OCI-LY1 (cell line): ENCODE data around the gene HSPA8.
"Not testable (repeated sequence)": the region's sequence is repeated elsewhere in the genome, so short reads cannot be mapped to it uniquely, and the experiment has no call there.

Experiments
- H2AFZ ChIP-seq: fragments of 200-600 bp; sonication (generic), shearing (Covaris generic); 2 replicates; pipeline ENCODE4 v1.6.0; 2014; ENCODE audit warnings: antibody characterized with exemption, mild to moderate bottlenecking, low read length
- H3F3A ChIP-seq: fragments of 200-600 bp; sonication (generic), shearing (Covaris generic); 2 replicates; pipeline ENCODE4 v1.6.0; 2014; ENCODE audit warnings: mild to moderate bottlenecking, antibody characterized with exemption, low read length, moderate library complexity; ENCODE audit not compliant: insufficient read depth
- H3K27ac ChIP-seq: fragments of 200-600 bp; sonication (generic); 2 replicates; pipeline ENCODE4 v1.5.1; 2014; ENCODE audit warnings: low read length, mixed run types, mild to moderate bottlenecking, low read depth; ENCODE audit not compliant: poor library complexity, severe bottlenecking
- H3K27me3 ChIP-seq: fragments of 200-600 bp; sonication (generic); 2 replicates; pipeline ENCODE4 v1.6.0; 2014; ENCODE audit warnings: antibody characterized with exemption, mild to moderate bottlenecking, low read length, moderate library complexity; ENCODE audit not compliant: insufficient read depth
- H3K36me3 ChIP-seq: fragments of 200-600 bp; sonication (generic); 2 replicates; pipeline ENCODE4 v1.6.1; 2014; ENCODE audit warnings: mild to moderate bottlenecking, antibody characterized with exemption, low read length, moderate library complexity, mixed read lengths; ENCODE audit not compliant: insufficient read depth
- H3K4me1 ChIP-seq: fragments of 200-600 bp; sonication (generic); 2 replicates; pipeline ENCODE4 v1.5.1; 2014; ENCODE audit warnings: mild to moderate bottlenecking, low read length, moderate library complexity; ENCODE audit not compliant: insufficient read depth, severe bottlenecking
- H3K4me2 ChIP-seq: fragments of 200-600 bp; sonication (generic), shearing (Covaris generic); 2 replicates; pipeline ENCODE4 v1.6.1; 2014; ENCODE audit warnings: low read length
- H3K4me3 ChIP-seq: fragments of 200-600 bp; sonication (generic); 2 replicates; pipeline ENCODE4 v1.5.1; 2014; ENCODE audit warnings: low read length, low read depth, mild to moderate bottlenecking, mixed read lengths; ENCODE audit not compliant: poor library complexity, severe bottlenecking
- H3K79me2 ChIP-seq: fragments of 200-600 bp; shearing (Covaris generic); 2 replicates; pipeline ENCODE4 v1.6.1; 2016; ENCODE audit warnings: mixed run types, low read length, mixed read lengths; ENCODE audit not compliant: insufficient read depth
- H3K9ac ChIP-seq: fragments of 200-600 bp; sonication (generic), shearing (Covaris generic); 2 replicates; pipeline ENCODE4 v1.6.1; 2014; ENCODE audit warnings: mild to moderate bottlenecking, low read length, mixed read lengths
- H3K9me2 ChIP-seq: fragments of 200-600 bp; sonication (generic), shearing (Covaris generic); 2 replicates; pipeline ENCODE4 v1.6.1; 2014; ENCODE audit warnings: low read depth, mild to moderate bottlenecking, low read length, mixed read lengths
- H3K9me3 ChIP-seq: fragments of 200-600 bp; shearing (Covaris generic); 2 replicates; pipeline ENCODE4 v1.6.1; 2014; ENCODE audit warnings: low read length, mixed read lengths
- H4K20me1 ChIP-seq: fragments of 200-600 bp; sonication (generic), shearing (Covaris generic); 2 replicates; pipeline ENCODE4 v1.6.0; 2016; ENCODE audit warnings: mild to moderate bottlenecking, low read length; ENCODE audit not compliant: insufficient read depth
- CTCF ChIP-seq: fragments of 200-600 bp; sonication (generic), shearing (Covaris generic); IDR thresholded peaks from 2 replicates; pipeline ENCODE4 v1.5.1; 2017; ENCODE audit warnings: mild to moderate bottlenecking, antibody characterized with exemption, low read length, moderate library complexity, mixed read lengths
- EZH2 ChIP-seq: fragments of 200-600 bp; sonication (generic), shearing (Covaris generic); IDR thresholded peaks from 2 replicates; pipeline ENCODE4 v1.8.0; 2017; ENCODE audit warnings: borderline replicate concordance, mixed run types, mild to moderate bottlenecking, antibody characterized with exemption, low read length, moderate library complexity, mixed read lengths

The HSPA8 gene

GRCh38 chr11:123091506-123091905 is 29.6 kb upstream of the HSPA8 start:
- Histone ChIP-seq H3F3A (no peaks in the 10 kb centered on the region), H3K9me3 (no peaks in the 10 kb centered on the region), H3K4me3 (no peak overlapping the region), H4K20me1 (no peaks in the 10 kb centered on the region), H3K36me3 (no peaks in the 10 kb centered on the region), H3K27ac (no peak overlapping the region), H3K9ac (no peak overlapping the region), H3K4me2 (no peak overlapping the region), H3K27me3 (no peaks in the 10 kb centered on the region), H3K79me2 (no peaks in the 10 kb centered on the region), H2AFZ (no peak overlapping the region), H3K4me1 (no peaks in the 10 kb centered on the region), H3K9me2 (no peaks in the 10 kb centered on the region)
- TF ChIP-seq EZH2, result no peak
- TF ChIP-seq CTCF, result no peak

GRCh38 chr11:123090168-123090567 is 28.2 kb upstream of the HSPA8 start:
- not testable (repeated sequence) for H3K36me3 ChIP-seq, H3K27ac ChIP-seq, H3K9ac ChIP-seq, H4K20me1 ChIP-seq, H3K4me1 ChIP-seq, H2AFZ ChIP-seq, H3K9me2 ChIP-seq, H3K27me3 ChIP-seq, H3K4me3 ChIP-seq, H3F3A ChIP-seq, H3K9me3 ChIP-seq, H3K4me2 ChIP-seq, H3K79me2 ChIP-seq

GRCh38 chr11:123088896-123089295 is 27.0 kb upstream of the HSPA8 start:
- H3K79me2 ChIP-seq, H3K4me3 ChIP-seq: not testable (repeated sequence)

GRCh38 chr11:123087657-123088056 is 25.7 kb upstream of the HSPA8 start:
- H3K4me2 ChIP-seq, H2AFZ ChIP-seq, H3F3A ChIP-seq, H4K20me1 ChIP-seq, H3K4me3 ChIP-seq, H3K27ac ChIP-seq, H3K9me3 ChIP-seq, H3K36me3 ChIP-seq, H3K27me3 ChIP-seq, H3K9ac ChIP-seq, H3K4me1 ChIP-seq, H3K9me2 ChIP-seq, H3K79me2 ChIP-seq: not testable (repeated sequence)

More at GRCh38 chr11:123088896-123089295, 27.0 kb upstream of the HSPA8 start:
- not testable (repeated sequence) for H3K36me3 ChIP-seq, H3K9me3 ChIP-seq, H3K27me3 ChIP-seq, H2AFZ ChIP-seq, H3K9ac ChIP-seq, H3K4me1 ChIP-seq, H3K27ac ChIP-seq, H3K9me2 ChIP-seq, H4K20me1 ChIP-seq, H3F3A ChIP-seq, H3K4me2 ChIP-seq

- no peak overlapping the region for H3K4me3 ChIP-seq
- H3K9me3 ChIP-seq, result no peaks in the 10 kb centered on the region
- H3K9ac ChIP-seq, result no peak overlapping the region
- H3K4me1 ChIP-seq, result no peaks in the 10 kb centered on the region
- TF ChIP-seq CTCF, result no peak
- TF ChIP-seq EZH2, result no peak
- H3K27me3 ChIP-seq, result no peaks in the 10 kb centered on the region
- no peaks in the 10 kb centered on the region for H4K20me1 ChIP-seq
- no peak overlapping the region for H3K27ac ChIP-seq
- no peak overlapping the region for H2AFZ ChIP-seq
- H3K79me2 ChIP-seq, result no peaks in the 10 kb centered on the region
- H3K9me2 ChIP-seq, result no peaks in the 10 kb centered on the region
- H3K4me2 ChIP-seq, result no peak overlapping the region
- no peaks in the 10 kb centered on the region for H3F3A ChIP-seq
- H3K36me3 ChIP-seq, result no peaks in the 10 kb centered on the region; the same call in 1 of the 2 replicates
Measured at GRCh38 chr11:123086305-123086704, 24.4 kb upstream of the HSPA8 start.
